ENCODE results near the gene MINAR2.
A peak's percentile ranks its signal among the peaks of the same experiment; 100 is the strongest.

The MINAR2 gene

GRCh38 chr5:129771058-129771838 is 23.4 kb downstream of the MINAR2 start:
- DNase-seq (ENCODE audit: low read depth in 2 of 2) = peak; percentile 18 to 22

GRCh38 chr5:129773376-129773775 is 25.5 kb downstream of the MINAR2 start:
- no peak for DNase-seq (ENCODE audit: low read depth in 2 of 2)

GRCh38 chr5:129781594-129781993 is 33.7 kb downstream of the MINAR2 start:
- no peak for DNase-seq (ENCODE audit: low read depth in 2 of 2)

- DNase-seq (ENCODE audit: low read depth in 2 of 2) = no peak
These were observed 55.5 kb downstream of the MINAR2 start for GRCh38 chr5:129803403-129803802.

GRCh38 chr5:129804705-129805104 is 56.8 kb downstream of the MINAR2 start:
- DNase-seq (ENCODE audit: low read depth in 2 of 2) = no peak

- DNase-seq (ENCODE audit: low read depth in 2 of 2) = no peak
These were observed 59.4 kb downstream of the MINAR2 start for GRCh38 chr5:129807162-129807814.
